NCI-H1930 (cell line): ENCODE results near the gene MORC3.
"Not testable (repeated sequence)": the region's sequence is repeated elsewhere in the genome, so short reads cannot be mapped to it uniquely, and the experiment has no call there.

Experiments used
- DNase-seq, 2 experiments: peaks; one replicate each; lab custom pipeline; 2025; lab: John Stamatoyannopoulos, UW

Gene MORC3

GRCh38 chr21:36322083-36322424, 2.1 kb downstream of the MORC3 start:
- no peak for DNase-seq

- DNase-seq, result no peak
Observed at GRCh38 chr21:36323032-36323431, 3.0 kb downstream of the MORC3 start.

- DNase-seq, result no peak
Observed at GRCh38 chr21:36325373-36326010, 5.5 kb downstream of the MORC3 start.

GRCh38 chr21:36330904-36331303, 10.9 kb downstream of the MORC3 start:
- DNase-seq, result peak in 1 of 2 experiments; percentile 21

- no peak for DNase-seq
Observed at GRCh38 chr21:36337099-36337509, 17.1 kb downstream of the MORC3 start.

GRCh38 chr21:36338975-36339374, 19.0 kb downstream of the MORC3 start:
- DNase-seq, result no peak

- not testable (repeated sequence) for DNase-seq
Observed at GRCh38 chr21:36342581-36342980, 22.6 kb downstream of the MORC3 start.

GRCh38 chr21:36344931-36345330, 24.9 kb downstream of the MORC3 start:
- no peak for DNase-seq

GRCh38 chr21:36347278-36347961, 27.4 kb downstream of the MORC3 start:
- DNase-seq, result no peak

GRCh38 chr21:36347962-36348328, 27.9 kb downstream of the MORC3 start:
- no peak for DNase-seq

GRCh38 chr21:36349315-36349714, 29.3 kb downstream of the MORC3 start:
- DNase-seq, result no peak

GRCh38 chr21:36350282-36350910, 30.4 kb downstream of the MORC3 start:
- DNase-seq, result no peak

- no peak for DNase-seq
Observed at GRCh38 chr21:36354918-36355680, 35.1 kb downstream of the MORC3 start.

GRCh38 chr21:36355868-36356267, 35.9 kb downstream of the MORC3 start:
- DNase-seq, result no peak

GRCh38 chr21:36359185-36359584, 39.2 kb downstream of the MORC3 start:
- DNase-seq, result no peak

GRCh38 chr21:36369064-36369685, 49.2 kb downstream of the MORC3 start:
- DNase-seq, result no peak

GRCh38 chr21:36375994-36376393, 56.0 kb downstream of the MORC3 start:
- DNase-seq, result no peak

- DNase-seq, result no peak
Observed at GRCh38 chr21:36377391-36377842, 57.4 kb downstream of the MORC3 start.

GRCh38 chr21:36379251-36379650, 59.3 kb downstream of the MORC3 start:
- no peak for DNase-seq

GRCh38 chr21:36381841-36382589, 62.0 kb downstream of the MORC3 start:
- no peak for DNase-seq

GRCh38 chr21:36382722-36383121, 62.7 kb downstream of the MORC3 start:
- DNase-seq, result not testable (repeated sequence)

GRCh38 chr21:36384885-36385232, 64.9 kb downstream of the MORC3 start:
- DNase-seq, result no peak
